Activated CD4-positive, alpha-beta memory T cell treated with anti-CD3 and anti-CD28 coated beads for 36 hours (primary cell): ENCODE data around the gene CDC42EP2. TPM values are rescaled to one million over a fixed set of nuclear protein-coding genes. Genes with fewer than 3 reads are reported as not detected.

Experiments
- CTCF ChIA-PET: fragments of 350-600 bp; sonication (Branson Sonifier 250); formaldehyde crosslinking; loops from one replicate; lab custom pipeline; 2021; ENCODE audit warnings: antibody characterized with exemption, inconsistent platforms; lab: Charles Lee
- POLR2A ChIA-PET: fragments of 350-600 bp; sonication (Branson Sonifier 250); formaldehyde crosslinking; loops from one replicate; lab custom pipeline; 2021; ENCODE audit warnings: antibody characterized with exemption; lab: Charles Lee
- DNase-seq: peaks from one replicate; pipeline ENCODE4 v3.0.0-alpha.2; 2020
- H3K27ac Mint-ChIP-seq: one replicate; pipeline ENCODE4 v1.8.0; 2021; ENCODE audit warnings: mixed read lengths
- H3K27me3 Mint-ChIP-seq: one replicate; pipeline ENCODE4 v1.8.0; 2021; ENCODE audit warnings: mixed read lengths
- H3K36me3 Mint-ChIP-seq: one replicate; pipeline ENCODE4 v1.8.0; 2021; ENCODE audit warnings: mixed read lengths
- H3K4me1 Mint-ChIP-seq: one replicate; pipeline ENCODE4 v1.8.0; 2021; ENCODE audit warnings: low read depth, mixed read lengths
- H3K4me3 Mint-ChIP-seq: one replicate; pipeline ENCODE4 v1.8.0; 2021; ENCODE audit warnings: mild to moderate bottlenecking, mixed read lengths
- H3K9me3 Mint-ChIP-seq: one replicate; pipeline ENCODE4 v1.8.0; 2021; ENCODE audit warnings: mixed read lengths
- intact Hi-C: fragments of 100-400 bp; cut with micrococcal nuclease; formaldehyde crosslinking; loops from one replicate; pipeline ENCODE4 v1.15.1; 2023
- total RNA-seq, 2 experiments: library from RNA; stranded (reverse); gene quantifications; one replicate each; pipeline ENCODE4 v1.2.3, GENCODE V29; 2021

The CDC42EP2 gene
- total RNA-seq, 2 experiments from 2014 or later: 0.26 TPM; not detected in 1

- intact Hi-C loops: no loop called here
- no peak overlapping the region for H3K4me3 Mint-ChIP-seq
- no peaks in the 10 kb centered on the region for H3K27me3 Mint-ChIP-seq
- H3K9me3 Mint-ChIP-seq: no peaks in the 10 kb centered on the region
- POLR2A ChIA-PET: no interaction called here
- H3K4me1 Mint-ChIP-seq: peaks cover 4% of the 10 kb centered on the region
- no peak for DNase-seq
- no peak overlapping the region for H3K27ac Mint-ChIP-seq
- H3K36me3 Mint-ChIP-seq: no peaks in the 10 kb centered on the region
- CTCF ChIA-PET: interaction anchor here (1.2 kb wide), 1 partner anchor 10 kb away, joined by 5 read pairs; no protein-coding TSS in a partner anchor
These were observed 48.3 kb downstream of the CDC42EP2 start for GRCh38 chr11:65362966-65363365.

GRCh38 chr11:65363770-65364169 is 49.1 kb downstream of the CDC42EP2 start:
- no peaks in the 10 kb centered on the region for H3K9me3 Mint-ChIP-seq
- H3K36me3 Mint-ChIP-seq: no peaks in the 10 kb centered on the region
- DNase-seq: no peak
- H3K4me1 Mint-ChIP-seq: peaks cover 4% of the 10 kb centered on the region
- H3K27ac Mint-ChIP-seq: no peak overlapping the region
- CTCF ChIA-PET: interaction anchor here (1.1 kb wide), 1 partner anchor 149 kb away, joined by 3 read pairs; no protein-coding TSS in a partner anchor
- H3K4me3 Mint-ChIP-seq: no peak overlapping the region
- POLR2A ChIA-PET: no interaction called here
- H3K27me3 Mint-ChIP-seq: no peaks in the 10 kb centered on the region
- intact Hi-C loops: no loop called here

- peak; percentile 30 for DNase-seq
- Mint-ChIP-seq H3K27ac (no peak overlapping the region), H3K9me3 (no peaks in the 10 kb centered on the region), H3K4me1 (peaks cover 4% of the 10 kb centered on the region), H3K36me3 (no peaks in the 10 kb centered on the region), H3K4me3 (no peak overlapping the region), H3K27me3 (no peaks in the 10 kb centered on the region)
- ChIA-PET POLR2A (no interaction called here), CTCF (interaction anchor here (0.5 to 3.8 kb wide), 10 partner anchors 11 to 228 kb away, joined by 3 to 32 read pairs (median 3); partner anchors contain the start of gene ZNRD2)
- intact Hi-C loops: loop anchor here (1.0 kb wide), 2 partner anchors 50 to 144 kb away; no protein-coding TSS in a partner anchor
These were observed 51.7 kb downstream of the CDC42EP2 start for GRCh38 chr11:65366340-65366773.

GRCh38 chr11:65370659-65371049 is 56.0 kb downstream of the CDC42EP2 start:
- DNase-seq: no peak
- Mint-ChIP-seq H3K27me3 (no peaks in the 10 kb centered on the region), H3K4me1 (no peaks in the 10 kb centered on the region), H3K9me3 (no peaks in the 10 kb centered on the region), H3K27ac (no peak overlapping the region), H3K36me3 (no peaks in the 10 kb centered on the region), H3K4me3 (no peak overlapping the region)
- intact Hi-C loops: no loop called here
- ChIA-PET POLR2A (interaction anchor here (0.9 kb wide), 1 partner anchor 130 kb away, joined by 3 read pairs; no protein-coding TSS in a partner anchor), CTCF (interaction anchor here (0.6 to 1.5 kb wide), 3 partner anchors 41 to 140 kb away, joined by 3 to 6 read pairs (median 3); no protein-coding TSS in a partner anchor)

Other genes starting within 250 kb of the CDC42EP2 start
- 100 to 1,000 TPM; 111 to 112 TPM for gene CDCA5, start 230.8 kb upstream of the CDC42EP2 start, total RNA-seq
- 10 to 100 TPM; 28.3 to 31.3 TPM for gene ZFPL1, start 230.6 kb upstream of the CDC42EP2 start, total RNA-seq
- gene VPS51, start 218.7 kb upstream of the CDC42EP2 start, total RNA-seq: 10 to 100 TPM; 97.1 to 99.2 TPM
- 10 to 100 TPM; 19.2 to 21.0 TPM for gene TM7SF2, start 203.0 kb upstream of the CDC42EP2 start, total RNA-seq
- gene ZNHIT2, start 197.2 kb upstream of the CDC42EP2 start, total RNA-seq: 1 to 10 TPM; 9.3 to 9.7 TPM
- gene FAU, start 192.7 kb upstream of the CDC42EP2 start, total RNA-seq: 1,000 to 10,000 TPM; 1,138 to 1,149 TPM
- 10 to 100 TPM; 48.5 to 52.5 TPM for gene MRPL49, start 192.5 kb upstream of the CDC42EP2 start, total RNA-seq
- 10 to 100 TPM; 24.5 to 26.2 TPM for gene SYVN1, start 180.3 kb upstream of the CDC42EP2 start, total RNA-seq
- not detected for gene SPDYC, start 144.6 kb upstream of the CDC42EP2 start, total RNA-seq
- gene CAPN1, start 132.9 kb upstream of the CDC42EP2 start, total RNA-seq: 100 to 1,000 TPM; 111 to 116 TPM
- gene POLA2, start 52.9 kb upstream of the CDC42EP2 start, total RNA-seq: 10 to 100 TPM; 62.9 to 66.9 TPM
- 10 to 100 TPM; 68.7 to 71.6 TPM for gene DPF2, start 19.0 kb downstream of the CDC42EP2 start, total RNA-seq
- under 1 TPM; 0.73 to 1.00 TPM for gene TIGD3, start 39.9 kb downstream of the CDC42EP2 start, total RNA-seq
- gene SLC25A45, start 67.8 kb downstream of the CDC42EP2 start, total RNA-seq: 10 to 100 TPM; 14.4 to 16.1 TPM
- gene FRMD8, start 71.8 kb downstream of the CDC42EP2 start, total RNA-seq: 10 to 100 TPM; 34.7 to 37.9 TPM
- gene NEAT1, start 107.9 kb downstream of the CDC42EP2 start, total RNA-seq: 100 to 1,000 TPM; 593 to 683 TPM
- gene MALAT1, start 184.2 kb downstream of the CDC42EP2 start, total RNA-seq: 1,000 to 10,000 TPM; 8,046 to 8,888 TPM
- gene SCYL1, start 210.2 kb downstream of the CDC42EP2 start, total RNA-seq: 10 to 100 TPM; 67.8 to 69.8 TPM
- gene LTBP3, start 243.5 kb downstream of the CDC42EP2 start, total RNA-seq: 10 to 100 TPM; 60.7 to 63.3 TPM